ENCODE measurements around the gene SAP30BP. TPM values are rescaled to one million over a fixed set of nuclear protein-coding genes. Genes with fewer than 3 reads are reported as not detected.

SAP30BP gene
- total and polyA plus RNA-seq, 2 of the 13 experiments (the other 11 are each of a cell fraction or from before 2014, with no cell fraction given): 67.7 to 99.4 TPM

- 0 out of 2 replicates have a peak, but pooled peaks have one; percentile 7 for TF ChIP-seq ZNF788 (CRISPR knock-in tag; IDR thresholded peaks at IDR 0.05; ENCODE audit: borderline replicate concordance)
- no peak for TF ChIP-seq SMAD1 (CRISPR knock-in tag; IDR thresholded peaks at IDR 0.05; ENCODE audit: borderline replicate concordance, low read depth)
- TF ChIP-seq ZNF20 (CRISPR knock-in tag; IDR thresholded peaks at IDR 0.05): no peak
- TF ChIP-seq MYNN (CRISPR knock-in tag; IDR thresholded peaks at IDR 0.05; ENCODE audit: low read depth): no peak
- peak; percentile 58; the same call in 1 of the 2 replicates for TF ChIP-seq PCBP1 (IDR thresholded peaks at IDR 0.05; ENCODE audit: borderline replicate concordance, low read depth, low read length)
- no peak for TF ChIP-seq RFX1 (IDR thresholded peaks at IDR 0.05)
- peak; percentile 39; the same call in 1 of the 2 replicates for TF ChIP-seq ZBTB25 (CRISPR knock-in tag; IDR thresholded peaks at IDR 0.05)
- TF ChIP-seq ZNF431 (CRISPR knock-in tag; IDR thresholded peaks at IDR 0.05; ENCODE audit: borderline replicate concordance, low read depth): no peak
- no peak for TF ChIP-seq TBX2 (CRISPR knock-in tag; IDR thresholded peaks at IDR 0.05; ENCODE audit: borderline replicate concordance)
- no peak for TF ChIP-seq ZNF17 (CRISPR knock-in tag; IDR thresholded peaks at IDR 0.05)
- no peak for TF ChIP-seq ZNF281 (CRISPR knock-in tag; IDR thresholded peaks at IDR 0.05; ENCODE audit: borderline replicate concordance)
- TF ChIP-seq GATAD2A (CRISPR knock-in tag; IDR thresholded peaks at IDR 0.05): peak; percentile 51; the same call in 1 of the 2 replicates
- no peak for TF ChIP-seq ZNF563 (CRISPR knock-in tag; IDR thresholded peaks at IDR 0.05)
- TF ChIP-seq E2F2 (CRISPR knock-in tag; IDR thresholded peaks at IDR 0.05; ENCODE audit: borderline replicate concordance): no peak
- TF ChIP-seq SIX4 (CRISPR knock-in tag; IDR thresholded peaks at IDR 0.05): no peak
- no peak for TF ChIP-seq MIXL1 (CRISPR knock-in tag; IDR thresholded peaks at IDR 0.05)
- 0 out of 2 replicates have a peak, but pooled peaks have one; percentile 63 for TF ChIP-seq ZNF142 (CRISPR knock-in tag; IDR thresholded peaks at IDR 0.05)
Observed at GRCh38 chr17:75749545-75750389, 82.6 kb downstream of the SAP30BP start (continued).
